Caki2 (cell line): ENCODE results near the gene CNDP1. TPM values are rescaled to one million over a fixed set of nuclear protein-coding genes. Genes with fewer than 3 reads are reported as not detected.
"Not testable (repeated sequence)": the region's sequence is repeated elsewhere in the genome, so short reads cannot be mapped to it uniquely, and the experiment has no call there.

ENCODE experiments used
- DNase-seq: peaks from one replicate; pipeline ENCODE4 v3.0.0-alpha.2; 2015; ENCODE audit warnings: low read depth
- in situ Hi-C: cut with HindIII; loops from 2 replicates; pipeline ENCODE4 v1.10.0; 2016; ENCODE audit warnings: low sequenced_read_pairs, low pct_unique_long_range_greater_than_20kb, mixed read lengths
- total RNA-seq: library from RNA; depleted of rRNA; stranded (reverse); fragments of >200 nt; shearing (Covaris generic); gene quantifications from 2 replicates; pipeline ENCODE4 v1.2.3, GENCODE V29; 2014; ENCODE audit warnings: low replicate concordance

CNDP1 gene
- total RNA-seq, 1 experiment from 2014 or later: not detected

- in situ Hi-C loops: no loop called here
- DNase-seq: no peak
These were observed 17.7 kb upstream of the CNDP1 start for GRCh38 chr18:74516271-74517235.

GRCh38 chr18:74517236-74517630 lies 17.1 kb upstream of the CNDP1 start:
- in situ Hi-C loops: no loop called here
- DNase-seq: no peak

DNA sequence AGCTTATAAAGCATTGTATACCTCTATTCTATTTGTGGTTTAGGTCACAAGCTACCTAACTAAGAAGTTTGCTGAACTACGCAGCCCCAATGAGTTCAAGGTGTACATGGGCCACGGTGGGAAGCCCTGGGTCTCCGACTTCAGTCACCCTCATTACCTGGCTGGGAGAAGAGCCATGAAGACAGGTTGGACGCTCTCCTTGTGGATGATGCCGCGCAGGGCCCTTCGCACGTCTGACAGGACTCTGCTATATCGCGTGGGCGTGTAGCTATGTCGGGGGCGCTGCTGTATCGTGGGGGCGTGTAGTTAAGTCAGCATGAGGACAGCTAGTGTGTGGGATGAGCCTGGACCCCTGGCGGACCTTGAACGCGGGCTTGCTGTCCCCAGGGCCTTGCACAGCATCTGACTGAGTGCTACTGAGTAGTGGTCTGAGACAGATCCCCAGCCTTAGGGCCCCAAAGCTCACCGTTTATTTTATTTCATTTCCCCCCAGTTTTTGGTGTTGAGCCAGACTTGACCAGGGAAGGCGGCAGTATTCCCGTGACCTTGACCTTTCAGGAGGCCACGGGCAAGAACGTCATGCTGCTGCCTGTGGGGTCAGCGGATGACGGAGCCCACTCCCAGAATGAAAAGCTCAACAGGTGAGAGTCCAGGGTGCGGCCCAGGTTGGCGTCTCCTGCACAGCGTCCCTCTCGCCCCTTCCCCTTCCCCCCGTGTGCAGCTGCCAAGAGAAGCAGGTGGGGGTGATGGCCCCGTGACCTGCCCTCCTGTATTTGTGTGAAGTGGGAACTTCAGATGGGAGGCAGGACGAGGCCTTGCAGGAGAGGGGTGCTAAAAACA lies 15.6 kb upstream of the CNDP1 start:
- DNase-seq: no peak
- in situ Hi-C loops: no loop called here

GRCh38 chr18:74519320-74520095 lies 14.8 kb upstream of the CNDP1 start:
- in situ Hi-C loops: no loop called here
- DNase-seq: no peak

- DNase-seq: no peak
- in situ Hi-C loops: no loop called here
These were observed 14.0 kb upstream of the CNDP1 start for GRCh38 chr18:74520096-74520833.

- no peak for DNase-seq
- in situ Hi-C loops: no loop called here
These were observed 13.1 kb upstream of the CNDP1 start for GRCh38 chr18:74521068-74521725.

DNA sequence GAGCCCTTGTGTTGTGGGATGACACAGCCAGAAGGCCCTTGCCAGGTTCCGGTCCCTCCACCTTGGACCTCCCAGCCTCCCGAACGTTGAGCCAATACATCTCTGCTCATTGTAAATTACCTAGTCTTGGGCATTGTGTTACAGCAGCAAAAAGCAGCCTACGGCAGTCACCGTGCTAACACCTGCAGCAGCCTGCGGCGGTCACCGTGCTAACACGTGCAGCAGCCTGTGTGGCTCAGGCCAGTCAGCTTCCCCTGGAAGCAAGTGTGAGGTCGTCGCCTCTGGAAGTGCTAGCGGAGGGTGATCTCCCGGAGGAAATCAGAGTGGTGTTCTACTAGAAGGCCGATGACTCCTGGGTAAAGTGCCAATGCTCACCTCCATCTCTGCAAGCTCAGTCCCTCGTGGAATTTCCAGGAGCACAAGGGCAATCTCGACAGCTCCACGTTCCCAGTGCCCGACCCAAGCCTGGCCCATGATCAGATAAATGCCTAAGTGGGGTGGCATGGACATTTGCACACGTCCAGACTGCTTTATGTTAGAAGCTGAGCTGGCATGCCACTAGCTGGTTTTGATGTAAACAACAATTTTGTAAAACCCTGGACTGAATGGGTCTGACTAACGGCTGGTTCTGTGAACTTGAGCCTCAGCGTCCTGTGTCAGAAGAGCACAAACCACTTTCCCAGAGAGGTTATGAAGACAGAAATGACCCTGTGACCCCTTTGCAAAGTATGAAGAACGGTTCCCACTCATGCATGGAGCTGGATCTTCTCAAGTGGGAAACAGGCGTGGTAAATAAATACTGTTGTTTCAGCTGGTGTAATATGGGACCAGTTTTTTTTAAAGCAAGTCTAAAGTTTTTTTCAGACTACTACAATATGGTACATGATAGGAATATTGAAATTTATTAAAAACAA lies 11.4 kb upstream of the CNDP1 start:
- in situ Hi-C loops: no loop called here
- no peak for DNase-seq

- no peak for DNase-seq
- in situ Hi-C loops: no loop called here
These were observed 10.2 kb upstream of the CNDP1 start for GRCh38 chr18:74524097-74524496.

GRCh38 chr18:74524915-74525314 lies 9.4 kb upstream of the CNDP1 start:
- in situ Hi-C loops, DNase-seq: not testable (repeated sequence)

DNA sequence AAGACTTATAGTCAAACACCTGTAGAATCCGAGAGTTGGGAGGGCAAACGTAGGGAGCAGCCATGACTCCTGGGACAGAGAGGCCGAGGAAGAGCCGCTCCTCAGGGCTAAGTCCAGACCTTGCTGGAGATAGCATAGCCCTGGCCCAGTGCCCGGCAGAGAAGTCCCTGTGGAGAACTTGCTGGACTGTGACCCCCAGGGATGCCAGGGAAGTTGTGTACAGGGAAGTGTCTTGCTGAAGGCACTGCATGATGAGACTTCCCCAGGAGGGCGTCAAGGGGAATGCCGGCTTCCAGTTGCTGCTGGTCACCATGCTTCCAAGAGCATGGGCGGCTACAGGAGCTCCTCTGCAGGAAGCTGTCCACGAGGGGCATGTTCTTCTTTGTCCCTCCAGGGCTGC lies 8.6 kb upstream of the CNDP1 start:
- no peak for DNase-seq
- in situ Hi-C loops: no loop called here

- in situ Hi-C loops: no loop called here
- no peak for DNase-seq
These were observed 7.8 kb upstream of the CNDP1 start for GRCh38 chr18:74526488-74526887.

DNA sequence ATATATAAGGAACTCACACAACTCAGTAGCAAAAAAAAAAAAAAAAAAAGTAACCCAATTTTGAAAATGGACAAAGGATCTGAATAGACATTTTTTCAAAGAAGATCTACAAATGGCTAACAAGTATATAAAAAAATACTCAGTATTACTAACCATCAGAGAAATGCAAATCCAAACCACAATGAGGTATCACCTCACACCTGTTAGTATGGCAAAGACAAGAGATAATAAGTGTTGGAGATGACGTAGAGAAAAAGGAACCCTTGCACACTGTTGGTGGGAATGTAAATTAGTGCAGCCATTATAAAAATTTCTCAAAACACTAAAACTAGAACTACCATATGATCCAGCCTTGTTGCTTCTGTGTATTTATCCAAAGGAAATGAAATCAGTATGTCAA lies 5.8 kb upstream of the CNDP1 start:
- DNase-seq: no peak
- in situ Hi-C loops: no loop called here

DNA sequence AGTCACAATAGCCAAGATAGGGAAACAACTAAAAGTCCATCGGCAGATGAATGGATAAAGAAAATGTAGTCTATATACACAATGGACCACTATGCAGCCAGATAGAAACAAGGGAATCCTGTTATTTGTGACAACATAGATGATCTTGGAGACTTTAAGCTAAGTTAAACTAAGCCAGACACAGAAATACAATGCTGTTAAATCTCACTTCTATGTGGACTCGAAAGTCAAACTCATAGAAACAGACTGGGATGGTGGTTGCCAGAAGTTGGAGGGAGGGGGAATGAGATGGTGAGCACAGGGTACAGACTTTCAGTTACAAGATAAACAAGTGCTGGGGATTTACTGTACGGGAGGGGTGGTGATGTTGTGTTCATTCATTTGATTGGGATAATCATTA lies 5.4 kb upstream of the CNDP1 start:
- in situ Hi-C loops: no loop called here
- DNase-seq: no peak

GRCh38 chr18:74529378-74529777 lies 4.9 kb upstream of the CNDP1 start:
- no peak for DNase-seq
- in situ Hi-C loops: no loop called here

GRCh38 chr18:74529811-74530583 lies 4.3 kb upstream of the CNDP1 start:
- in situ Hi-C loops: no loop called here
- no peak for DNase-seq

GRCh38 chr18:74530584-74530862 lies 3.8 kb upstream of the CNDP1 start:
- no peak for DNase-seq
- in situ Hi-C loops: no loop called here
